GM10847 (cell line): ENCODE results near the gene BAZ2B.

Experiments used
- POLR2A ChIP-seq: IDR thresholded peaks from 2 replicates; pipeline ENCODE4 v1.6.1; 2011; ENCODE audit not compliant: insufficient read length; ENCODE audit errors: extremely low read depth

Gene BAZ2B

GRCh38 chr2:159608723-159609308 lies 7.5 kb downstream of the BAZ2B start:
- TF ChIP-seq POLR2A, result no peak

GRCh38 chr2:159608108-159608507 lies 8.2 kb downstream of the BAZ2B start:
- TF ChIP-seq POLR2A, result no peak

- TF ChIP-seq POLR2A, result no peak
Observed at GRCh38 chr2:159606287-159606686, 10.1 kb downstream of the BAZ2B start.

GRCh38 chr2:159605441-159606178 lies 10.7 kb downstream of the BAZ2B start:
- no peak for TF ChIP-seq POLR2A

- no peak for TF ChIP-seq POLR2A
Observed at GRCh38 chr2:159604159-159604558, 12.2 kb downstream of the BAZ2B start.

- no peak for TF ChIP-seq POLR2A
Observed at GRCh38 chr2:159600752-159601151, 15.6 kb downstream of the BAZ2B start.

GRCh38 chr2:159595410-159596046 lies 20.8 kb downstream of the BAZ2B start:
- no peak for TF ChIP-seq POLR2A

GRCh38 chr2:159592441-159592840 lies 23.9 kb downstream of the BAZ2B start:
- no peak for TF ChIP-seq POLR2A

GRCh38 chr2:159591221-159591620 lies 25.1 kb downstream of the BAZ2B start:
- TF ChIP-seq POLR2A, result no peak

- TF ChIP-seq POLR2A, result no peak
Observed at GRCh38 chr2:159589286-159589685, 27.1 kb downstream of the BAZ2B start.

GRCh38 chr2:159586034-159586433 lies 30.3 kb downstream of the BAZ2B start:
- TF ChIP-seq POLR2A, result no peak

GRCh38 chr2:159585622-159586021 lies 30.7 kb downstream of the BAZ2B start:
- no peak for TF ChIP-seq POLR2A

GRCh38 chr2:159584796-159585195 lies 31.6 kb downstream of the BAZ2B start:
- TF ChIP-seq POLR2A, result no peak

GRCh38 chr2:159573846-159574606 lies 42.3 kb downstream of the BAZ2B start:
- no peak for TF ChIP-seq POLR2A

GRCh38 chr2:159573294-159573693 lies 43.1 kb downstream of the BAZ2B start:
- TF ChIP-seq POLR2A, result no peak

- TF ChIP-seq POLR2A, result no peak
Observed at GRCh38 chr2:159572459-159572858, 43.9 kb downstream of the BAZ2B start.
